ENCODE measurements around the gene LDLRAD3.

- TF ChIP-seq CTCF (conservative IDR thresholded peaks at IDR 0.05; ENCODE audit: low read length) = no peak
- TF ChIP-seq EZH2phosphoT487 (IDR thresholded peaks at IDR 0.05; ENCODE audit: borderline replicate concordance) = no peak
These were observed 146.1 kb downstream of the LDLRAD3 start for GRCh38 chr11:36089920-36090319.

Measured in Loucy (cell line).